ENCODE measurements around the gene TACC3. TPM values are rescaled to one million over a fixed set of nuclear protein-coding genes. Genes with fewer than 3 reads are reported as not detected.

Gene TACC3
- total RNA-seq, 1 donor from 2014 or later, result 142 TPM

GRCh38 chr4:1758306-1759121 lies 37.2 kb downstream of the TACC3 start:
- no peaks in the 10 kb centered on the region for H3K36me3 Mint-ChIP-seq (ENCODE audit: low read depth)
- intact Hi-C loops (cut with micrococcal nuclease), result no loop called here
- no peak overlapping the region for H3K4me3 Mint-ChIP-seq
- H3K4me1 Mint-ChIP-seq, result peaks cover 4% of the 10 kb centered on the region
- H3K9me3 Mint-ChIP-seq, result no peaks in the 10 kb centered on the region
- no peak overlapping the region for H3K27ac Mint-ChIP-seq
- DNase-seq, result no peak
- H3K27me3 Mint-ChIP-seq, result peaks cover 5% of the 10 kb centered on the region

GRCh38 chr4:1759170-1759817 lies 38.0 kb downstream of the TACC3 start:
- H3K27me3 Mint-ChIP-seq, result peaks cover 8% of the 10 kb centered on the region
- no peak overlapping the region for H3K27ac Mint-ChIP-seq
- H3K9me3 Mint-ChIP-seq, result no peaks in the 10 kb centered on the region
- intact Hi-C loops (cut with micrococcal nuclease), result no loop called here
- DNase-seq, result no peak
- H3K36me3 Mint-ChIP-seq (ENCODE audit: low read depth), result no peaks in the 10 kb centered on the region
- H3K4me3 Mint-ChIP-seq, result no peak overlapping the region
- peaks cover 4% of the 10 kb centered on the region for H3K4me1 Mint-ChIP-seq

GRCh38 chr4:1759818-1760223 lies 38.5 kb downstream of the TACC3 start:
- Mint-ChIP-seq H3K4me3 (no peak overlapping the region), H3K9me3 (no peaks in the 10 kb centered on the region), H3K27ac (no peak overlapping the region), H3K27me3 (peaks cover 10% of the 10 kb centered on the region), H3K36me3 (ENCODE audit: low read depth) (no peaks in the 10 kb centered on the region), H3K4me1 (peaks cover 4% of the 10 kb centered on the region)
- DNase-seq, result no peak
- intact Hi-C loops (cut with micrococcal nuclease), result no loop called here

- no peaks in the 10 kb centered on the region for H3K9me3 Mint-ChIP-seq
- intact Hi-C loops (cut with micrococcal nuclease), result no loop called here
- no peak for DNase-seq
- peaks cover 5% of the 10 kb centered on the region for H3K4me1 Mint-ChIP-seq
- no peak overlapping the region for H3K4me3 Mint-ChIP-seq
- H3K36me3 Mint-ChIP-seq (ENCODE audit: low read depth), result no peaks in the 10 kb centered on the region
- no peak overlapping the region for H3K27ac Mint-ChIP-seq
- peaks cover 16% of the 10 kb centered on the region for H3K27me3 Mint-ChIP-seq
These were observed 39.3 kb downstream of the TACC3 start for GRCh38 chr4:1760521-1761071.

GRCh38 chr4:1761130-1761689 lies 39.9 kb downstream of the TACC3 start:
- no peaks in the 10 kb centered on the region for H3K9me3 Mint-ChIP-seq
- no peak overlapping the region for H3K27ac Mint-ChIP-seq
- H3K27me3 Mint-ChIP-seq, result peaks cover 17% of the 10 kb centered on the region
- H3K36me3 Mint-ChIP-seq (ENCODE audit: low read depth), result no peaks in the 10 kb centered on the region
- intact Hi-C loops (cut with micrococcal nuclease), result no loop called here
- no peak overlapping the region for H3K4me3 Mint-ChIP-seq
- DNase-seq, result no peak
- peaks cover 6% of the 10 kb centered on the region for H3K4me1 Mint-ChIP-seq

- intact Hi-C loops (cut with micrococcal nuclease), result no loop called here
- Mint-ChIP-seq H3K4me3 (no peak overlapping the region), H3K27me3 (peaks cover 17% of the 10 kb centered on the region), H3K9me3 (no peaks in the 10 kb centered on the region), H3K36me3 (ENCODE audit: low read depth) (no peaks in the 10 kb centered on the region), H3K27ac (no peak overlapping the region), H3K4me1 (peaks cover 6% of the 10 kb centered on the region)
- no peak for DNase-seq
These were observed 41.1 kb downstream of the TACC3 start for GRCh38 chr4:1762264-1763010.

GRCh38 chr4:1763070-1763549 lies 41.8 kb downstream of the TACC3 start:
- H3K27me3 Mint-ChIP-seq, result peaks cover 20% of the 10 kb centered on the region
- H3K9me3 Mint-ChIP-seq, result no peaks in the 10 kb centered on the region
- no peaks in the 10 kb centered on the region for H3K36me3 Mint-ChIP-seq (ENCODE audit: low read depth)
- peaks cover 8% of the 10 kb centered on the region for H3K4me1 Mint-ChIP-seq
- H3K4me3 Mint-ChIP-seq, result no peak overlapping the region
- DNase-seq, result no peak
- H3K27ac Mint-ChIP-seq, result no peak overlapping the region
- intact Hi-C loops (cut with micrococcal nuclease), result no loop called here

GRCh38 chr4:1763550-1764080 lies 42.3 kb downstream of the TACC3 start:
- H3K4me1 Mint-ChIP-seq, result peaks cover 8% of the 10 kb centered on the region
- H3K9me3 Mint-ChIP-seq, result no peaks in the 10 kb centered on the region
- intact Hi-C loops (cut with micrococcal nuclease), result no loop called here
- H3K27me3 Mint-ChIP-seq, result peaks cover 23% of the 10 kb centered on the region
- no peak for DNase-seq
- no peak overlapping the region for H3K4me3 Mint-ChIP-seq
- H3K27ac Mint-ChIP-seq, result no peak overlapping the region
- no peaks in the 10 kb centered on the region for H3K36me3 Mint-ChIP-seq (ENCODE audit: low read depth)

GRCh38 chr4:1764670-1765069 lies 43.3 kb downstream of the TACC3 start:
- H3K9me3 Mint-ChIP-seq, result no peaks in the 10 kb centered on the region
- H3K4me3 Mint-ChIP-seq, result no peak overlapping the region
- no peak for DNase-seq
- intact Hi-C loops (cut with micrococcal nuclease), result no loop called here
- H3K36me3 Mint-ChIP-seq (ENCODE audit: low read depth), result no peaks in the 10 kb centered on the region
- peaks cover 24% of the 10 kb centered on the region for H3K27me3 Mint-ChIP-seq
- peaks cover 8% of the 10 kb centered on the region for H3K4me1 Mint-ChIP-seq
- H3K27ac Mint-ChIP-seq, result no peak overlapping the region

- no peak overlapping the region for H3K27ac Mint-ChIP-seq
- DNase-seq, result no peak
- no peaks in the 10 kb centered on the region for H3K36me3 Mint-ChIP-seq (ENCODE audit: low read depth)
- H3K27me3 Mint-ChIP-seq, result peaks cover 24% of the 10 kb centered on the region
- H3K4me1 Mint-ChIP-seq, result peaks cover 4% of the 10 kb centered on the region
- H3K4me3 Mint-ChIP-seq, result peak overlapping the region; percentile 48
- intact Hi-C loops (cut with micrococcal nuclease), result no loop called here
- no peaks in the 10 kb centered on the region for H3K9me3 Mint-ChIP-seq
These were observed 44.2 kb downstream of the TACC3 start for GRCh38 chr4:1765409-1766072.

GRCh38 chr4:1766106-1767060 lies 45.1 kb downstream of the TACC3 start:
- Mint-ChIP-seq H3K4me3 (no peak overlapping the region), H3K36me3 (ENCODE audit: low read depth) (no peaks in the 10 kb centered on the region), H3K27ac (no peak overlapping the region), H3K4me1 (peaks cover 4% of the 10 kb centered on the region), H3K27me3 (peaks cover 24% of the 10 kb centered on the region), H3K9me3 (no peaks in the 10 kb centered on the region)
- intact Hi-C loops (cut with micrococcal nuclease), result no loop called here
- no peak for DNase-seq

- Mint-ChIP-seq H3K27me3 (peaks cover 24% of the 10 kb centered on the region), H3K4me1 (peaks cover 4% of the 10 kb centered on the region), H3K9me3 (no peaks in the 10 kb centered on the region), H3K27ac (no peak overlapping the region), H3K36me3 (ENCODE audit: low read depth) (no peaks in the 10 kb centered on the region), H3K4me3 (no peak overlapping the region)
- intact Hi-C loops (cut with micrococcal nuclease), result no loop called here
- peak; percentile 72 for DNase-seq
These were observed 45.9 kb downstream of the TACC3 start for GRCh38 chr4:1767061-1767769.

Data from activated CD4-positive, alpha-beta T cell treated with anti-CD3 and anti-CD28 coated beads, Interleukin-2, amount 10 ng/mL, durations not matched to agents 24 days and 14 days (primary cell).